ENCODE results near the gene C1R. TPM values are rescaled to one million over a fixed set of nuclear protein-coding genes. Genes with fewer than 3 reads are reported as not detected.
A peak's percentile ranks its signal among the peaks of the same experiment; 100 is the strongest.

C1R gene
- total RNA-seq, 2 donors from 2014 or later: 191 to 467 TPM

GRCh38 chr12:7068994-7069346, 23.3 kb downstream of the C1R start:
- Histone ChIP-seq H3K9me3 (no peaks in the 10 kb centered on the region), H3K27ac (peak overlapping the region; percentile 49 to 77), H3K36me3 (no peaks in the 10 kb centered on the region), H3K4me1 (peaks cover 0 to 21% of the 10 kb centered on the region in 2 donors), H3K4me3 (no peak overlapping the region), H3K27me3 (no peaks in the 10 kb centered on the region)
- DNase-seq (ENCODE audit: low spot score): no peak
- TF ChIP-seq, protein P1, sequence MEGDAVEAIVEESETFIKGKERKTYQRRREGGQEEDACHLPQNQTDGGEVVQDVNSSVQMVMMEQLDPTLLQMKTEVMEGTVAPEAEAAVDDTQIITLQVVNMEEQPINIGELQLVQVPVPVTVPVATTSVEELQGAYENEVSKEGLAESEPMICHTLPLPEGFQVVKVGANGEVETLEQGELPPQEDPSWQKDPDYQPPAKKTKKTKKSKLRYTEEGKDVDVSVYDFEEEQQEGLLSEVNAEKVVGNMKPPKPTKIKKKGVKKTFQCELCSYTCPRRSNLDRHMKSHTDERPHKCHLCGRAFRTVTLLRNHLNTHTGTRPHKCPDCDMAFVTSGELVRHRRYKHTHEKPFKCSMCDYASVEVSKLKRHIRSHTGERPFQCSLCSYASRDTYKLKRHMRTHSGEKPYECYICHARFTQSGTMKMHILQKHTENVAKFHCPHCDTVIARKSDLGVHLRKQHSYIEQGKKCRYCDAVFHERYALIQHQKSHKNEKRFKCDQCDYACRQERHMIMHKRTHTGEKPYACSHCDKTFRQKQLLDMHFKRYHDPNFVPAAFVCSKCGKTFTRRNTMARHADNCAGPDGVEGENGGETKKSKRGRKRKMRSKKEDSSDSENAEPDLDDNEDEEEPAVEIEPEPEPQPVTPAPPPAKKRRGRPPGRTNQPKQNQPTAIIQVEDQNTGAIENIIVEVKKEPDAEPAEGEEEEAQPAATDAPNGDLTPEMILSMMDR (IDR thresholded peaks at IDR 0.05): no peak

DNA sequence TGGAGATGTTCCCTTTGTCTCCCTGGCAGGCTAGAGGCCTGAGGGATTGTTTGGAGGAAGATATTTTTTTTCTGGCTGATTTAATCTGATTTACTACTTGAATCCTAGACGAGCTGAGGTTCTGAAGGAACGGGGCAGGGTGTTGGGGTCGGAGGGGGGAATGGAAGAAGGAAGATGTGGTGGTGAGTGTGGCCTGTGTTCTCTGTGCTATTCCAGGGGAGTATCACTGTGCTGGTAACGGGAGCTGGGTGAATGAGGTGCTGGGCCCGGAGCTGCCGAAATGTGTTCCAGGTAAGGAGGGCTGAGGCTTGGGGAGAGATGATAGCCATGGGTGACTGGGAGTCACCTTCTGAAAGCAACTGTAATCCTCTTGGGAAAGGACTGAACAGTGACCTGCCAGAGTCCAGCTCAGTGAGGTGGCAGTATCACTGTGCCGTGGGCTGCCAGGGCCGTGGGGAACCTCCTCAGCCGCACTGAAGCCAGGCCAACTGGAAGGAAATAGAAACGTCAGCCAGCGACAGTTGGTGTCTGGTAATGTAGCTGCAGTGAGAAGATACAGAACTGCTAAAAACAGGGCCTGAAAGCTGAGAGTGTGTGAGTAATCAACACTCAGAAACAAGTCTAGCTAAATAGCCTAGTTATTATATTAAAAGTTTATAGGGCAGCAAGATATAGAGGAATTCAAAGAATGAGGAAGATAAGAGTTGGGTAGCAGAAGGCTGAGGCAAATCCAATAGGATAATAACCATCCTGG, 23.8 kb downstream of the C1R start:
- no peaks in the 10 kb centered on the region for H3K27me3 ChIP-seq
- H3K36me3 ChIP-seq: no peaks in the 10 kb centered on the region
- TF ChIP-seq, protein P1 (IDR thresholded peaks at IDR 0.05): no peak
- H3K4me3 ChIP-seq: no peak overlapping the region
- no peak for DNase-seq (ENCODE audit: low spot score)
- H3K4me1 ChIP-seq: peaks cover 0 to 21% of the 10 kb centered on the region in 2 donors
- no peaks in the 10 kb centered on the region for H3K9me3 ChIP-seq
- peak overlapping the region; percentile 49 to 77 for H3K27ac ChIP-seq

DNA sequence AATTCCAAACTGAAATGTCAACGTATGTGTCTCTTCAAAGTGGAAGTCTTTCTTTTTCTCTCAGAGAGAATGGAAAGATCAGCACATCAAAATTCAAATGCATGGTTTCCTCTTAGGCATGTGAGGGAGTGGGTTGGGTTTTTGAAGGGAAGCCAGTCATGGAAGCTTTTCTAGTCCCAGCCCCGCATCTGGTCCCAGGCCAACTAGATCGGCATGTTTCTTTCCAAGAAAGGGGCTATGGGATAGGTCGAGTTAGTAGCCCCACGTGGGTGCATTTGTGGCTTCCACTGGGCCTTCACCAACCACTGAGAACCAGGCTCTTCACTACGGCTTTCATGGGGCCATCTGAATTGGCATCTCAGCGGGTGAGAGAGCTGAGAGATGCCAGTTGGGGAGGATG, 25.1 kb downstream of the C1R start:
- H3K36me3 ChIP-seq: no peaks in the 10 kb centered on the region
- H3K9me3 ChIP-seq: no peaks in the 10 kb centered on the region
- no peaks in the 10 kb centered on the region for H3K27me3 ChIP-seq
- no peak for DNase-seq (ENCODE audit: low spot score)
- H3K4me1 ChIP-seq: peaks cover 0 to 21% of the 10 kb centered on the region in 2 donors
- TF ChIP-seq, protein P1 (IDR thresholded peaks at IDR 0.05): no peak
- H3K27ac ChIP-seq: no peak overlapping the region
- no peak overlapping the region for H3K4me3 ChIP-seq

GRCh38 chr12:7066596-7066995, 25.6 kb downstream of the C1R start:
- Histone ChIP-seq H3K36me3 (no peaks in the 10 kb centered on the region), H3K27ac (no peak overlapping the region), H3K4me3 (no peak overlapping the region), H3K9me3 (no peaks in the 10 kb centered on the region), H3K27me3 (no peaks in the 10 kb centered on the region), H3K4me1 (peaks cover 0 to 24% of the 10 kb centered on the region in 2 donors)
- no peak for DNase-seq (ENCODE audit: low spot score)
- TF ChIP-seq, protein P1 (IDR thresholded peaks at IDR 0.05): no peak

- no peaks in the 10 kb centered on the region for H3K27me3 ChIP-seq
- no peaks in the 10 kb centered on the region for H3K9me3 ChIP-seq
- TF ChIP-seq, protein P1 (IDR thresholded peaks at IDR 0.05): no peak
- H3K4me1 ChIP-seq: peaks cover 0 to 27% of the 10 kb centered on the region in 2 donors
- no peak for DNase-seq (ENCODE audit: low spot score)
- H3K36me3 ChIP-seq: no peaks in the 10 kb centered on the region
- H3K27ac ChIP-seq: no peak overlapping the region
- no peak overlapping the region for H3K4me3 ChIP-seq
These were observed 27.1 kb downstream of the C1R start for GRCh38 chr12:7065073-7065623.

Data from right atrium auricular region (tissue), 2 donors.